Activated CD8-positive, alpha-beta memory T cell treated with anti-CD3 and anti-CD28 coated beads, Interleukin-2, amount 10 ng/mL, durations not matched to agents 7 days and 5 days (primary cell): ENCODE results near the gene AKR1B15. TPM values are rescaled to one million over a fixed set of nuclear protein-coding genes. Genes with fewer than 3 reads are reported as not detected.

Experiments
- total RNA-seq, 2 experiments: library from RNA; stranded (reverse); gene quantifications; one replicate each; pipeline ENCODE4 v1.2.3, GENCODE V29; 2021

Gene AKR1B15
- total RNA-seq, 2 experiments from 2014 or later: not detected

Other genes with a start within 250 kb of the AKR1B15 start
- 10 to 100 TPM; 16.1 to 18.0 TPM for gene SLC35B4, start 232.2 kb upstream of the AKR1B15 start, total RNA-seq
- gene AKR1B1, start 90.0 kb upstream of the AKR1B15 start, total RNA-seq: 100 to 1,000 TPM in 1 of 2 experiments, 10 to 100 TPM in 1; 96.2 to 113 TPM
- not detected for gene AKR1B10, start 21.5 kb upstream of the AKR1B15 start, total RNA-seq
- 10 to 100 TPM; 18.6 to 19.7 TPM for gene BPGM, start 97.7 kb downstream of the AKR1B15 start, total RNA-seq
- gene CALD1, start 230.5 kb downstream of the AKR1B15 start, total RNA-seq: under 1 TPM in 1 of 2 experiments, not detected in 1; 0.47 TPM